GM12873 (cell line): ENCODE data around the gene SCLT1.

Experiments used
- CTCF ChIP-seq: IDR thresholded peaks from 2 replicates; pipeline ENCODE4 v1.5.1; 2012; ENCODE audit warnings: low read depth, mild to moderate bottlenecking, moderate library complexity, low read length, control low read depth; ENCODE audit not compliant: insufficient read depth; ENCODE audit errors: missing control alignments

SCLT1 gene

GRCh38 chr4:129093191-129093920, at the start of gene SCLT1:
SCLT1 (minus strand) TSS chr4:129093539; CDS start chr4:129093103, 436 bp downstream.
- no peak for TF ChIP-seq CTCF

- TF ChIP-seq CTCF = no peak
These were observed 47.2 kb upstream of the SCLT1 start for GRCh38 chr4:129140521-129140920.

GRCh38 chr4:129138810-129139496, 45.6 kb upstream of the SCLT1 start:
- no peak for TF ChIP-seq CTCF

- no peak for TF ChIP-seq CTCF
These were observed 43.1 kb upstream of the SCLT1 start for GRCh38 chr4:129136433-129136832.

- no peak for TF ChIP-seq CTCF
These were observed 38.0 kb upstream of the SCLT1 start for GRCh38 chr4:129131343-129131742.

- no peak for TF ChIP-seq CTCF
These were observed 35.8 kb upstream of the SCLT1 start for GRCh38 chr4:129129143-129129542.

GRCh38 chr4:129117705-129118104, 24.4 kb upstream of the SCLT1 start:
- TF ChIP-seq CTCF = no peak
